Suprapubic skin (tissue), 3 donors: ENCODE results near the gene ARFGAP3.

Experiments used
- CTCF ChIP-seq, 2 donors: fragments of 200-600 bp in 1 of 2; fragments of 450-650 bp in 1 of 2; sonication (generic) in 1 of 2; IDR thresholded peaks; one replicate each; pipeline ENCODE4 v1.5.1; 2016 to 2019; ENCODE audit warnings: antibody characterized with exemption in 2 of 2, mild to moderate bottlenecking in 1 of 2, moderate library complexity in 1 of 2
- EP300 ChIP-seq: sonication (generic); formaldehyde crosslinking; IDR thresholded peaks from one replicate; pipeline ENCODE4 v1.6.1; 2017; ENCODE audit warnings: antibody characterized with exemption
- POLR2A ChIP-seq, 2 donors: fragments of 450-650 bp; IDR thresholded peaks; one replicate each; pipeline ENCODE4 v1.6.1; 2017; ENCODE audit warnings: antibody characterized with exemption in 2 of 2, mild to moderate bottlenecking in 2 of 2, moderate library complexity in 2 of 2

- TF ChIP-seq POLR2A (IDR thresholded peaks at IDR 0.05) (no peak), CTCF (IDR thresholded peaks at IDR 0.05) (no peak), EP300 (no peak)
These were observed 42.9 kb downstream of the ARFGAP3 start for GRCh38 chr22:42814215-42814614.
